Large intestine (tissue), 3 donors: Measurements from ENCODE around the gene VSIG4. TPM values are rescaled to one million over a fixed set of nuclear protein-coding genes. Genes with fewer than 3 reads are reported as not detected.

Source experiments
- DNase-seq, 2 donors: peaks; one replicate each; pipeline versions ENCODE4 v3.0.0 to v3.0.0-alpha.2; 2013
- H3K27ac ChIP-seq: one replicate; pipeline ENCODE4 v1.5.1; 2013; ENCODE audit warnings: low read length
- H3K27me3 ChIP-seq: 2 replicates; pipeline ENCODE4 v1.6.1; 2013; ENCODE audit warnings: low read length; ENCODE audit not compliant: control insufficient read depth, insufficient read depth
- H3K36me3 ChIP-seq: 2 replicates; pipeline ENCODE4 v1.6.1; 2013; ENCODE audit warnings: low read length; ENCODE audit not compliant: control insufficient read depth, insufficient read depth
- H3K4me1 ChIP-seq: one replicate; pipeline ENCODE4 v1.6.1; 2013; ENCODE audit warnings: low read length; ENCODE audit not compliant: control insufficient read depth, insufficient read depth
- H3K4me3 ChIP-seq: one replicate; pipeline ENCODE4 v1.5.1; 2013; ENCODE audit warnings: low read length
- H3K9me3 ChIP-seq: one replicate; pipeline ENCODE4 v1.6.1; 2013; ENCODE audit warnings: mild to moderate bottlenecking, low read depth, low read length, moderate library complexity; ENCODE audit not compliant: control insufficient read depth
- WGBS: methylation state at CpG from one replicate; pipeline ENCODE4 v1.1.5; 2013; ENCODE audit warnings: low lambda C conversion rate; ENCODE audit not compliant: insufficient coverage; 5-methylcytosine and 5-hydroxymethylcytosine counted together
- polyA plus RNA-seq: library from polyadenylated mRNA; unstranded; fragments of 120-200 nt; gene quantifications from one replicate; pipeline ENCODE4 v1.2.1, GENCODE V29; 2013

VSIG4 gene
- polyA plus RNA-seq, 1 donor: 8.4 TPM

DNA sequence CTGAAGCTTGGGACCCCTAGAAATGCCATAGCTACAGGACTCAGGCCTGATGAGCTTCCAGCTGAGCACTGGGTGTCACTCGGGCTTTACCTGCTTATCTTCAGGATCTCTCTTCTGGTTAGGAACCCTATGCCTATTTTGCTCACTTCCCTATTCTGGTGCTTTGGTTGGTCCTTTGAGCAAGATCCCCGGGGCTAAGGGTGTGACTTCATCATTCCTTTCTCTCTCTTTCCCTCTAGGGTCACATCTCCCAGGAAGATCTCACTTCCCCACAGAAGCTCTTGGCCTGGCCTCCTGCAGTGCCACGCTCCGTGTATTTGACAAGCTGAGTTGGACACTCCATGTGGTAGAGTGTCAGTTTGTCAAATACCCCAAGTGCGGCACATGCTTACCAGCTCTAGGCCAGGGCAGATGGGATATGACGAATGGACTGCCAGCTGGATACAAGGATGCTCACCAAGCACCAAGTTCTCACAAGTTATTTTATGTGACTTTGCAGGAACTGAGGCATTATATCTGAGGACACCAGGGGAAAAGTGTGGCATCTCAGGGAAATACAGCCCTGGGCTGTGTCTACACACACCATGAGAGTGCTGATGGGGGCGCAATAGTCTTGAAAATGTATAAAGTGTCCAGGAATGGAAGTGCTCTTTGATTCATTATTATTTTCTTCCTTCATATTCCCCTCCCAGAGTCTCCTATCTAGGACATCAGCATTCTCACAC lies 21.1 kb downstream of the VSIG4 start:
- Histone ChIP-seq H3K4me1 (no peaks in the 10 kb centered on the region), H3K9me3 (no peaks in the 10 kb centered on the region), H3K4me3 (no peak overlapping the region), H3K27ac (no peak overlapping the region), H3K27me3 (no peaks in the 10 kb centered on the region), H3K36me3 (no peaks in the 10 kb centered on the region)
- DNase-seq: no peak
- no CpG with 5 or more reads among the region's 7 CpGs for WGBS

DNA sequence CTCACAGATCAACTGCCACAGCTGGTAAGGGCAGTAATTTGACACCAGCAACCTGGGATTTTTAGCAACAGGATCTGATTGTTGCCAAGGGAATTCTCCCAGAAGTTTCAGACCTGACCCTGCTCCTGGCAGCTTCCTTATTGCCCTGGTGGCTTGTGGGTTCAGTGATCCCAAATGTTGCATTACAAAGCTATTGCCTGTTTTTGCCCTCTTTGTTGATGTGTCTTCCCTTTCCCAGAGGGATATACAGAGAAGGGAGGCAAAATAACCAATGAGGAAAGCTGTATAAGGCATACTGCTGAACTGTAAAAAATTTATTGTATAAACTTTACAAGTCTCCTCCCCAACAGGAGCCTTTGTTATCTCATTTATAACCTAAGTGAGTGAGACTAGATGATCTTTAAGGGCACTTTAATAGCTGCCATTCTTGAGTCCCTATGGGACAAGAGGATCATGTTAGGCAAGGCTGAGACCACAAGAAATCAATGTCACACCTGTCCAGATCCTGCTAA lies 22.2 kb downstream of the VSIG4 start:
- H3K27ac ChIP-seq: no peak overlapping the region
- DNase-seq: peak in 1 of 2 donors; percentile 40

DNA sequence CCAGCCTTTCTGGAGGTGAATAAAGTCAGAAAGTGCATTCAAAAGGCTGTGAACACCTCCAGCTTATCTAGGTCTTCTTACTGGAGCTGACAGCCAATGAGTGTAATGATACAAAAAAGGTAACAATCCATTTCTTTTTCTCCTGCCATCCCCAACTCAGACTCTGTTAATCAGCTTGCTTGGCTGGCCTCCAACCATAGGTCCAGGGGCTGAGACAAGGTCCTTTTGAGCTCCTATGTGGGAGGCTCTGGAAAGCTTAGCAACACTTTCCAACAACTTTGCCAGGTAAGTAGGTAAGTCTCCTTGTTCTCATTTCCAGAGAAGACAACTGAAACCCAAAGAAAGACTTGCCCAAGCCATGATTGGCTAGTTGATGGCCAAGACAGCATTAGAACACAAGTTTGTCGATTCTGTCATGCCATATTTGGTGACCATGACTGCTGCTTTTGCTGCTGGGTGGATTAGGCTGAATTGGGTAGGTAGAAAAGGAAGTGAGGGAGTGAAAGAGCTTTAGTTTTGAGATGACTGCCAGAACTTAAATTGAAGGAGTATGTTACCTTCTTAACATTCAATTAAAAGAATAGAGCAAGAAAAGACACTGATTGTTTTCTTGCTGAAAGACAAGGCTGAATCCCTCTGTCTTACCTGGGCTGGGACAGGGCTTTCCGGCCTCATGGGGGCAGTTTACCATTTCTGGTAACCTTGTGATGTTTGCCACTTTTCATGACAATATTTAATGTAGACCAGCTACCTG lies 22.8 kb downstream of the VSIG4 start:
- Histone ChIP-seq H3K9me3 (no peaks in the 10 kb centered on the region), H3K27ac (no peak overlapping the region), H3K27me3 (no peaks in the 10 kb centered on the region), H3K4me1 (no peaks in the 10 kb centered on the region), H3K4me3 (no peak overlapping the region), H3K36me3 (no peaks in the 10 kb centered on the region)
- WGBS: no CpG with 5 or more reads among the region's 2 CpGs
- DNase-seq: no peak

More for the DNA sequence above, 22.2 kb downstream of the VSIG4 start:
- H3K36me3 ChIP-seq: no peaks in the 10 kb centered on the region
- H3K27me3 ChIP-seq: no peaks in the 10 kb centered on the region
- H3K9me3 ChIP-seq: no peaks in the 10 kb centered on the region
- no peaks in the 10 kb centered on the region for H3K4me1 ChIP-seq
- H3K4me3 ChIP-seq: no peak overlapping the region

DNA sequence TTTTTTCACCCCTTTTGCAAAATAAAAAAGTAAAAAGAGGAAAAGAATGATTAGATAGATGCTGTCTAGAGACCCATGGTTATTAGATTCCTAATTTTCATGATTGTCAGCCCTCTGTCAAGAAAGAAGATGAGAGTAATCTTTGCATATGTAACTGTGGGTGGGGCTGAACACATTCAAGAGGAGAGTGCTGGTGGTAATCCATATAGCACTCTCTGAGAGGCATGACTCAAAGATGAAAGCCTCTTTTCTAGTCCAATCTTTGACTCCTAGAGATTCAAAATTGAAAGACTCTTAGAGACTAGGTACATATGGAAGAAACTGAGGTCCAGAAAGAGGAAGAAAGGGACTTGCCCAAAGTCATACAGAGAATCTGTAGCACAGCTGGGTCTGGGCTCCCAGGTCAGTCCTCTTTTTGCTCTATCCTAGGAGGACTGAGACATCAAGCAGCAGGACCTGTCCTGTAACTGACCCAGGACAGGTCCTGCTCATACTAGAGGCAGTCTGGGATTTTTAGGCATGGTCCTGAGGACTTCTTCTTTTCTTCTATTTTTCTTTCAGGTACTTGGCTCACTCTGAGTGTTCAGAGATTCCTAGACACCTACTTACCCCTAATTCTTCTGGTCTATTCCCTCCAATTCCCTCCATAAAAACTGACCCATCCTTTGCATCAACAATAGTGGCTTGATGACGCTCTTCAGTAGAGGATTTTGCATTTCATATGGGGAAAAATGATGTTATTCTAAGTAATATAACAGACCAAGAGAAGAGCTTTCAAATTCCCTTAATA lies 23.8 kb downstream of the VSIG4 start:
- no peaks in the 10 kb centered on the region for H3K27me3 ChIP-seq
- no peak overlapping the region for H3K4me3 ChIP-seq
- no peak for DNase-seq
- H3K27ac ChIP-seq: no peak overlapping the region
- no CpG with 5 or more reads among the region's 1 CpG for WGBS
- no peaks in the 10 kb centered on the region for H3K9me3 ChIP-seq
- H3K4me1 ChIP-seq: no peaks in the 10 kb centered on the region
- H3K36me3 ChIP-seq: no peaks in the 10 kb centered on the region

- Histone ChIP-seq H3K4me3 (no peak overlapping the region), H3K27ac (no peak overlapping the region), H3K9me3 (no peaks in the 10 kb centered on the region), H3K36me3 (no peaks in the 10 kb centered on the region), H3K4me1 (no peaks in the 10 kb centered on the region), H3K27me3 (no peaks in the 10 kb centered on the region)
- DNase-seq: no peak
- WGBS: no CpG with 5 or more reads among the region's 2 CpGs
Measured at GRCh38 chrX:66015152-66015831, 24.6 kb downstream of the VSIG4 start.

- DNase-seq: no peak
- H3K27ac ChIP-seq: no peak overlapping the region
Measured at GRCh38 chrX:66014556-66014955, 25.3 kb downstream of the VSIG4 start.

GRCh38 chrX:66014084-66014483 lies 25.8 kb downstream of the VSIG4 start:
- Histone ChIP-seq H3K36me3 (no peaks in the 10 kb centered on the region), H3K27me3 (no peaks in the 10 kb centered on the region), H3K4me3 (no peak overlapping the region), H3K9me3 (no peaks in the 10 kb centered on the region), H3K4me1 (no peaks in the 10 kb centered on the region), H3K27ac (no peak overlapping the region)
- WGBS: no CpG with 5 or more reads among the region's 2 CpGs
- no peak for DNase-seq

More at GRCh38 chrX:66014556-66014955, 25.3 kb downstream of the VSIG4 start:
- Histone ChIP-seq H3K36me3 (no peaks in the 10 kb centered on the region), H3K9me3 (no peaks in the 10 kb centered on the region), H3K4me1 (no peaks in the 10 kb centered on the region), H3K4me3 (no peak overlapping the region), H3K27me3 (no peaks in the 10 kb centered on the region)
- whole genome bisulfite sequencing: no CpG with 5 or more reads among the region's 1 CpG

GRCh38 chrX:66013194-66013816 lies 26.6 kb downstream of the VSIG4 start:
- H3K27ac ChIP-seq: no peak overlapping the region
- no peaks in the 10 kb centered on the region for H3K9me3 ChIP-seq
- no peaks in the 10 kb centered on the region for H3K27me3 ChIP-seq
- no CpG with 5 or more reads among the region's 5 CpGs for WGBS
- no peaks in the 10 kb centered on the region for H3K4me1 ChIP-seq
- no peak for DNase-seq
- no peaks in the 10 kb centered on the region for H3K36me3 ChIP-seq
- H3K4me3 ChIP-seq: no peak overlapping the region

GRCh38 chrX:66012094-66012534 lies 27.8 kb downstream of the VSIG4 start:
- no peaks in the 10 kb centered on the region for H3K4me1 ChIP-seq
- H3K9me3 ChIP-seq: no peaks in the 10 kb centered on the region
- no CpG with 5 or more reads among the region's 1 CpG for WGBS
- H3K27ac ChIP-seq: no peak overlapping the region
- DNase-seq: no peak
- no peaks in the 10 kb centered on the region for H3K36me3 ChIP-seq
- no peaks in the 10 kb centered on the region for H3K27me3 ChIP-seq
- no peak overlapping the region for H3K4me3 ChIP-seq
